ENCODE results near the gene CYP2W1.

GRCh38 chr7:1022801-1023465 is 40.0 kb downstream of the CYP2W1 start:
- TF ChIP-seq EZH2phosphoT487 (IDR thresholded peaks at IDR 0.05; ENCODE audit: low read depth, severe bottlenecking, unreplicated experiment), result no peak
- no peak for TF ChIP-seq CTCF (IDR thresholded peaks at IDR 0.05; ENCODE audit: poor library complexity)
